Stimulated activated CD8-positive, alpha-beta memory T cell treated with anti-CD3 and anti-CD28 coated beads, Interleukin-15, amount 100 ng/mL, for 48 hours (primary cell): Measurements from ENCODE around the gene CMTR1.
"Not testable (repeated sequence)": the region's sequence is repeated elsewhere in the genome, so short reads cannot be mapped to it uniquely, and the experiment has no call there.

Experiments used
- DNase-seq, 2 donors: peaks; one replicate each; pipeline ENCODE4 v3.0.0-alpha.2; 2020; ENCODE audit warnings: low read depth in 2 of 2

Gene CMTR1

DNA sequence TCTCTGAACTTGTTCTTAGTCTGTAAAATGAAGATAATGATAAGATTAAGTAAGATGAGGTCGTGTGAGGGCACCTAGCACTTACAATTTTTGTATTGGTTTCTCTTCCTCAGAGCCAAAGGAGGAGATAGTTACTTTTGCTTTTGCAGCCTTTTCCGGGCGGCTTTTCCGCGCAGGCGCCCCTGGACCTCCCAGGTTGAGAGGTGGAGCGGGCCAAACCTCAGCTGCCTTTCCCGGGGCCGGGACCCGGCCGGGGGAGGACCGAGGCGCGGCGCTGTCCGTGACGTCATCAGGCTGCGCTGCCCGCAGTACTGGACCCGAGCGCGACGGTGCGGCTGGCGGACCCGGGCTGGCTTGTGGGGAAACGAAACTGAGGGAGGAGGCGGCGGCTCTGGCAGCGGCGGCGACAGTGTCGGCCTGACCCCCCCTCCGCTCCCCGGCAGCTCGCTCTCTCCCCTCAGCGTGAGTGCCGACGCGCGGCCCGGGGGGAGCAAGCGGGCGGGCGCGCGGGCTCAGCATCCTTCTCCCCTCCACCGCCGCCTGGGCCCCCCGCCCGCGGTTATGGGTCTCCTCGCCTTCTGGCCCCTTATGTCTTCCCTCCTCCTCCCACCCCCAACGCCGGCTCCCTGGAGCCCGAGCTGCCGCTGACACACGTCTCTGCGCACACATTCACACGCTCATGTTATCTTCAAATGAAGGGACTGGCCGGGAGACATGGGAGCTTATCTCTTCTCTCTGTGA, at the start of gene CMTR1:
TSS of gene CMTR1 (plus strand) at position 306 of the 741 bp plus-strand sequence. CDS start 2,409 bp downstream, outside the sequence.
- peak; percentile 96 to 97 for DNase-seq

- no peak for DNase-seq
Measured at GRCh38 chr6:37388578-37388977, 44.4 kb upstream of the CMTR1 start.

DNA sequence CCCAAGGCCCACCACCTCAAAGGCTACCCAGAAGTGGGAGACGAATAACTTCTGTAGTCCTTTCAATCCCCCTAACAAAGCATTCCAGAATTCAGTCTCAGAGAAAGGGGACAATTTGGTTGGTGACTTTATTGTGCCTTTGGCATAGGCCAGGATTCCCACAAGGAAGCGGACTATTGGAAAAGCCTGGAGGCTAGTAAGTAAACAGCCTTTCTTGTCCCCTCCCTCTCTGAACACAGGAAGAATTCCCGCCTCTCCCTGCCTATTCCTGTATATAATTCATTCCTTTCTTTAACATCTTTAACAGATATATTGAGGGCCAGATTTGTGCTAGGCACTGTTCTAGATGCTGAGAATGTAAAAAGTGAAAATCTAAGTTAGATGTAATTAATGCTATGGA, 43.2 kb upstream of the CMTR1 start:
- DNase-seq = no peak

DNA sequence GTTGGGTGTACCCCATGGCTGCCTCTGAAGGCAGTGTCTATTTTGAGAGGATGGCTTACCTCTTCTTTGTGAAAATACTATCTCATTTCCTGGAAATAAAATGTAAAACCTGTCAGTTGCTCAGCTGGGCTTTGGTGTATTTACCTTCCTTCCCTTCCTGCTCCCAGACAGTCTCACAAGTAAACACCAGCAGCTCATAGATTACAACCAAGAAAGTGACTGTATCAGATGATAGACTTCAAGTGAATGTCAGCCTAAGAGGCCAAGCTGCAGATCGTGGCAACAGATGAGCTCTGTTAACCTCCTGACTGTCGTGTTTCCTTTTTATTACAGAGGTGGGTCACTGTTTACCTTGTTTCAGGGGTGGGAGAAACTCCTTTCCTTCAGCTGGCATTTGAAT, 41.9 kb upstream of the CMTR1 start:
- no peak for DNase-seq

DNA sequence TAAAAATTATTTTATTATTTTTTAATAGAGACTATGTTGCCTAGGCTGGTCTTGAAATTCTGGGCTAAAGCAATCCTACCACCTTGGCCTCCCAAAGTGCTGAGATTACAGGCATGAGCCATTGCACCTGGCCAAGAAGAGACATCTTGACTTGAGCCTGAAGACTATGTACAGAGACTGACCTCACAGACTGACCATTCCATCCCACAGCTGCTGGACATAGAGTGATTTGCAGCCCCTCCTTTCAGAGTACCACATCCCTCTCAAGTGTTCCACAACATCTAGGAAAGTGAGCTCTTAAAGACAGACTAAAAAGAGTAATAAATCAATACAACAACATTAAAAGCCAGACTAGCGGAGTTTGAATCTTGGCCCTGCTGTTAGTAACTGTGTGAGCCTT, 40.2 kb upstream of the CMTR1 start:
- no peak for DNase-seq

DNA sequence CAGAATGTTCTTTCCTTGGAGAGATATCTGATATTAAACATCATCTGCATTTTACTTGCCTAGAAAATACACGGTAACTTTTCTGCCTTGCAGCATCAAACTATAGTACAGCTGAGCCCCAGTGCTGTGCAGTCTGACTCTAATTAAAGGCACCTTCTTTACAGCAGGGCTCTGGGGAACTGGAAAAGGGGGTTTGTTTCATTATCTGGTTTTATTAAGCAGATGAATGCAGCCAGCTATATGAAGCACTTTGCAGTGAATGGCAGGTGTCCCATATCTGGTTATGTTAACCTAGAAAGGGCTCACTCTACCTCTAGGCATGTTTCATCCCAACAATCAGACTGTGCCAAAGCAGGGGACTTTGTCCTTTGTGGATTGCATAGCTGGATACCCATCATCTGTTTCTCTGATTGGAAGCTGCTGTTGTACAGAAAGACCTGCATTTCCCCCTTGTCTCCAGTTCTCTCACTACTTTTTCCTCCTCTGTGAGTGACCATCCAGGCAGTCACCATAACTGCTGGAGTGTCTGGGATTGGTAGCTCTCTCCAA, 39.6 kb upstream of the CMTR1 start:
- no peak for DNase-seq

DNA sequence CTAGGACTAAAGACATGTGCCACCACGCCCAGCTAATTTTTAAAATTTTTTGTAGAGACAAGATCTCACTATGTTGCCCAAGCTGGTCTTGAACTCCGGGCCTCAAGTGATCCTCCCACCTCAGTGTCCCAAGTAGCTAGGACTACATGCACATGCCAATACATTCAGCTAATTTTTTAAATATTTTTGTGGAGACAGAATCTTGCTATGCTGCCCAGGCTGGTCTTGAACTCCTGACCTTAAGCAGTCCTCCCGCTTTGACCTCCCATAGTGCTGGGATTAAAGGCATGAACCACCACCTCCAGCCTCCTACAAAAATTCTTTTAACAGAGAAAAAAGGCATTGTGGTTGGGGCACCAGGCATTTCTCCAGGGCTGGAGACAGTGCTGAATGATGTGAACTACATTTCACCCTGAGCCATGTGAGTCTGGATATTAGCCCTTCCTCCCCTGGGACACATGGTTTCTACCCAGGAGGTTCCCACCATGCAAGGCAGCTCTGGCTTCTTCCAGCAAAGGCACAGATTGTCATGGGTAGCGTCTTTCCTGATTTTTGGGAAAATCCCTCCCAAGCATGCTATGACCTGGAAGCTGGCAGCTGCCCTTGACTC, 36.3 kb upstream of the CMTR1 start:
- no peak for DNase-seq

GRCh38 chr6:37399131-37399530, 33.9 kb upstream of the CMTR1 start:
- no peak for DNase-seq

GRCh38 chr6:37399795-37400490, 33.1 kb upstream of the CMTR1 start:
- no peak for DNase-seq

- DNase-seq = not testable (repeated sequence)
Measured at GRCh38 chr6:37401658-37402057, 31.4 kb upstream of the CMTR1 start.

GRCh38 chr6:37406726-37407341, 26.2 kb upstream of the CMTR1 start:
- DNase-seq = no peak

DNA sequence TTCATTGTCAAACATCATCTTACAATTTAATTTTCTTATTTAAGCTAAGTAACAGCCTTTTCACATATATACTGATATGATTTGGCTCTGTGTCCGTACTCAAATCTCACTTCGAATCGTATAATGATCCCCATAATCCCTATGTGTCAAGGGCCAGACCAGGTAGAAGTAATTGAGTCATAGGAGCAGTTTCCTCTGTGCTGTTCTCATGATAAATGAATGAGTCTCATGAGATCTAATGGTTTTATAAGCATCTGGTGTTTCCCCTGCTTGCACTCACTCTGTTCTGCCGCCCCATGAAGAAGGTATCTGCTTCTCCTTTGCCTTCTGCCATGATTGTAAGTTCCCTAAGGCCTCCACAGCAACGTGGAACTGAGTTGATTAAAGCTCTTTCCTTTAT, 25.1 kb upstream of the CMTR1 start:
- DNase-seq = no peak

DNA sequence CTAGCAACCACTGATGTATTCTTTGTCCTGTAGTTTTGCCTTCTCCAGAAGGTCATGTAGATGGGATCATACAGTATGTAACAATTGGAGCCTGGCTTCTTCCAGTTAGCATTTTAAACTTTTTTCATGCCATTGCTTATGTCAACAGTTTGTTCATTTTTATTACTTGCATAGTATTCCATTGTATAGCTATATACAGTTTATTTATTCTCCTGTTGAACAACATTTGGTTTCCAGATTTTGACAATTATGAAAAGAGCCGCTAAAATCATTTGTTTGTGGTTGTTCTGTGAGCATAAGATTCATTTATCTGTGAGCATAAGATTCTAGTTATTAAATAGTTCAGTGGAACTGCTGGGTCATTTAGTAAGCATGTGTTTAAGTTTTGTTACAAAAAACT, 23.5 kb upstream of the CMTR1 start:
- DNase-seq = no peak

DNA sequence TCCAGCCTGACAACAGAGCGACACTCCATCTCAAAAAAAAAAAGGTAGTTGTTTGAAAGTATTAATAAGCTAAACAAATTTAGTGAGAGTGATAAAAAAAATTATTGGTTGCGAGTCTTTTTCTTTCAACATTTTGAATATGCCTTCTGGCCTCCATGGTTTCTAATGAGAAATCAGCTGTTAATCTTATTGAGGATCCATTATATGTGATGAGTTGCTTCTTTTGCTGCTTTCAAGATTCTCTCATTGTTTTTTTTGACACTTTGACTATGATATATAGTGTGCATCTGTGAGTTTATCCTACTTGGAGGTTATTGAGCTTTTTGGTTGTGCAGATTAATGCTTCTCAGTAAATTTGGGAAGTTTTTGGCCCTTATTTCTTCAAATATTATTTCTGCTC, 15.6 kb upstream of the CMTR1 start:
- DNase-seq = no peak

DNA sequence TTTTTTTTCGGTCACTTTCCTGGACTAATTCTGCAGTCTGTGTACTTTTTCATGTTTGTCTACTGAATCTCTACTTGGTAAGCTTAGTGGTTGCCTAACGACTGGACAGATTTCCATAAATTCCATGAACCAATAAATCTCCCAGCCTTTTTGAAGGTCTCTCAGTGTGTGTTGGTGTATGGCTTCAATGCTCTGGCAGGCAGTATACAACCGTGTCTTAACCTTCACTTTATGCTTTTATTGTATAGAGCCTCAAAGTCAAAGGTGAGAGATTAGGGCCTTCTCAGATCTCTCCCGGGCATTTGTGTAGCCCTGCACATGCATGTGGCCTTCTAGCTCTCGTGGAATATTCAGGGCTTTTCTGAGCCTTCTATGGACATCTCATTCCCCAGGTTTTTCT, 14.3 kb upstream of the CMTR1 start:
- no peak for DNase-seq

GRCh38 chr6:37426058-37426944, 6.7 kb upstream of the CMTR1 start:
- DNase-seq = no peak

GRCh38 chr6:37426945-37427510, 6.0 kb upstream of the CMTR1 start:
- DNase-seq = no peak

DNA sequence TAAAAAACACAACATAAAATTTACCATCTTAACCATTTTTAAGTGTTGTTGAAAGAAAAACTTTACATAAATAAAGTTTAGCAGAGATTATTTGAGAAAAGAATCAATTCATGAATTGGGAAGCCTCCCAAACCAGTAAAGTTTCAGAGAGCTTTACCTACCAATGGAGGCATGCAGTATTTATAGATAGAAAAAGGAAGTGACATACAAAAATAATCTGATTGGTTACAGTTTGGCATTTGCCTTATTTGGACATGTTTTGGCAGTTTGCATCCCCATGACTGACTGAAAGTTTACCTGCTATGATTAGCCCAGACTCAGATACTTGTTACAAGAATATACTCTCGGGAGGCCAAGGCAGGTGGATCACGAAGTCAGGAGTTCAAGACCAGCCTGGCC, 3.7 kb upstream of the CMTR1 start:
- no peak for DNase-seq

- DNase-seq = no peak
Measured at GRCh38 chr6:37432590-37432915, 468 bp upstream of the CMTR1 start.

- peak; percentile 6 to 20 for DNase-seq
Measured at GRCh38 chr6:37433657-37434271, 743 bp downstream of the CMTR1 start.

DNA sequence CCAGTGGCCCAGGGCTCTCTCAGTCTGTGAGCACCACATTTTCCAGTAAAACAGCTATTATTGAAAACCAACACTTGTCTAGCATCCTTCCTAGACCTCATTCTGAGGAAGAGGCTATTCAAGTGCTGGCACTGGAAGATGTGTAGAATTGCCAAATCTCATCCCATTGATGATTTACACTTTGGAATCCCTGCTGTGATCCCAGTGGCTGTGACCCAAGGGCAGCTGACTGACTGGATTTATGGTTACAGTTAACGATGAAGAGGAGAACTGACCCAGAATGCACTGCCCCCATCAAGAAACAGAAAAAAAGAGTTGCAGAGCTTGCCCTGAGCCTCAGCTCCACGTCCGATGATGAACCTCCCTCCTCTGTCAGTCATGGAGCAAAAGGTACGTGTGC, 2.4 kb downstream of the CMTR1 start:
- no peak for DNase-seq
